Measurements from ENCODE around the gene CENPN. TPM values are rescaled to one million over a fixed set of nuclear protein-coding genes. Genes with fewer than 3 reads are reported as not detected.

Gene CENPN
- total and polyA plus RNA-seq, 2 of the 13 experiments (the other 11 are each of a cell fraction or from before 2014, with no cell fraction given), result 29.7 to 129 TPM

DNA sequence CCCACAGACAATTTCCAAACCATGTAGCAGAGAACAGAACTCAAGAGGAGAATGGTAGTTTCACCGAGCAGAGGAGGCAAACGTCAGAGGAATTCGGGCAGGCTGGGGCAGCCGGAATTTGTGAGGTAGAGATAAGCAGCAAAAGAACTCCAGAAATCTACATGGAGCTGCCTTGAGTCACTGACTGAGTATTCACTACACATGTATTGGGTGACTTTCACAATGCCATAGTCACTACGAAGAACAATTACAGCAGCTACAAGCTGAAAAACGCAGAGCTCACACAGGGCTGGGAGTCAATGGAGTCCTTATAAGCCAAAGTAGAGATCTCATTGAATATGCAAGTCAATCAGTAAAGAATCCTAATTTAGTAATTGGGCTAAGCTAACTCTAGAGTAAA lies 13.7 kb upstream of the CENPN start (continued):
- TF ChIP-seq ISL2 (CRISPR knock-in tag; IDR thresholded peaks at IDR 0.05), result no peak
- TF ChIP-seq ZNF253 (CRISPR knock-in tag; IDR thresholded peaks at IDR 0.05; ENCODE audit: borderline replicate concordance), result no peak
- TF ChIP-seq, protein P1, sequence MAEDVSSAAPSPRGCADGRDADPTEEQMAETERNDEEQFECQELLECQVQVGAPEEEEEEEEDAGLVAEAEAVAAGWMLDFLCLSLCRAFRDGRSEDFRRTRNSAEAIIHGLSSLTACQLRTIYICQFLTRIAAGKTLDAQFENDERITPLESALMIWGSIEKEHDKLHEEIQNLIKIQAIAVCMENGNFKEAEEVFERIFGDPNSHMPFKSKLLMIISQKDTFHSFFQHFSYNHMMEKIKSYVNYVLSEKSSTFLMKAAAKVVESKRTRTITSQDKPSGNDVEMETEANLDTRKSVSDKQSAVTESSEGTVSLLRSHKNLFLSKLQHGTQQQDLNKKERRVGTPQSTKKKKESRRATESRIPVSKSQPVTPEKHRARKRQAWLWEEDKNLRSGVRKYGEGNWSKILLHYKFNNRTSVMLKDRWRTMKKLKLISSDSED (CRISPR knock-in tag; IDR thresholded peaks at IDR 0.05), result no peak
- TF ChIP-seq KMT2A (CRISPR knock-in tag; IDR thresholded peaks at IDR 0.05), result 0 out of 2 replicates have a peak, but pooled peaks have one; percentile 49
- peak; percentile 7; the same call in 1 of the 2 replicates for TF ChIP-seq NCOA2 (CRISPR knock-in tag; IDR thresholded peaks at IDR 0.05)
- peak; percentile 26; the same call in 1 of the 2 replicates for TF ChIP-seq BCL6 (CRISPR knock-in tag; IDR thresholded peaks at IDR 0.05)
- no peak for TF ChIP-seq HDAC6 (IDR thresholded peaks at IDR 0.05; ENCODE audit: low read depth, low read length)
- TF ChIP-seq, protein P2, sequence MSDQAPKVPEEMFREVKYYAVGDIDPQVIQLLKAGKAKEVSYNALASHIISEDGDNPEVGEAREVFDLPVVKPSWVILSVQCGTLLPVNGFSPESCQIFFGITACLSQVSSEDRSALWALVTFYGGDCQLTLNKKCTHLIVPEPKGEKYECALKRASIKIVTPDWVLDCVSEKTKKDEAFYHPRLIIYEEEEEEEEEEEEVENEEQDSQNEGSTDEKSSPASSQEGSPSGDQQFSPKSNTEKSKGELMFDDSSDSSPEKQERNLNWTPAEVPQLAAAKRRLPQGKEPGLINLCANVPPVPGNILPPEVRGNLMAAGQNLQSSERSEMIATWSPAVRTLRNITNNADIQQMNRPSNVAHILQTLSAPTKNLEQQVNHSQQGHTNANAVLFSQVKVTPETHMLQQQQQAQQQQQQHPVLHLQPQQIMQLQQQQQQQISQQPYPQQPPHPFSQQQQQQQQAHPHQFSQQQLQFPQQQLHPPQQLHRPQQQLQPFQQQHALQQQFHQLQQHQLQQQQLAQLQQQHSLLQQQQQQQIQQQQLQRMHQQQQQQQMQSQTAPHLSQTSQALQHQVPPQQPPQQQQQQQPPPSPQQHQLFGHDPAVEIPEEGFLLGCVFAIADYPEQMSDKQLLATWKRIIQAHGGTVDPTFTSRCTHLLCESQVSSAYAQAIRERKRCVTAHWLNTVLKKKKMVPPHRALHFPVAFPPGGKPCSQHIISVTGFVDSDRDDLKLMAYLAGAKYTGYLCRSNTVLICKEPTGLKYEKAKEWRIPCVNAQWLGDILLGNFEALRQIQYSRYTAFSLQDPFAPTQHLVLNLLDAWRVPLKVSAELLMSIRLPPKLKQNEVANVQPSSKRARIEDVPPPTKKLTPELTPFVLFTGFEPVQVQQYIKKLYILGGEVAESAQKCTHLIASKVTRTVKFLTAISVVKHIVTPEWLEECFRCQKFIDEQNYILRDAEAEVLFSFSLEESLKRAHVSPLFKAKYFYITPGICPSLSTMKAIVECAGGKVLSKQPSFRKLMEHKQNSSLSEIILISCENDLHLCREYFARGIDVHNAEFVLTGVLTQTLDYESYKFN (CRISPR knock-in tag; conservative IDR thresholded peaks at IDR 0.05), result 0 out of 2 replicates have a peak, but pooled peaks have one; percentile 7
- TF ChIP-seq ZNF24 (IDR thresholded peaks at IDR 0.05), result no peak
- TF ChIP-seq PAWR (CRISPR knock-in tag; IDR thresholded peaks at IDR 0.05; ENCODE audit: borderline replicate concordance), result no peak
- TF ChIP-seq SOX13 (IDR thresholded peaks at IDR 0.05), result no peak
- peak in 1 of 2 experiments; percentile 57; a peak in 1 of 4 replicates for TF ChIP-seq SOX13 (CRISPR knock-in tag; conservative IDR thresholded peaks at IDR 0.05 in 1 of 2, IDR thresholded peaks at IDR 0.05 in 1 of 2)
- no peak for TF ChIP-seq CERS6 (CRISPR knock-in tag; IDR thresholded peaks at IDR 0.05)
- TF ChIP-seq ZMAT3 (CRISPR knock-in tag; conservative IDR thresholded peaks at IDR 0.05), result no peak
- TF ChIP-seq ZNF235 (CRISPR knock-in tag; IDR thresholded peaks at IDR 0.05; ENCODE audit: borderline replicate concordance), result no peak
- TF ChIP-seq ZFP37 (CRISPR knock-in tag; IDR thresholded peaks at IDR 0.05; ENCODE audit: borderline replicate concordance), result no peak
- TF ChIP-seq ZNF138 (CRISPR knock-in tag; IDR thresholded peaks at IDR 0.05; ENCODE audit: low read depth), result no peak

Data from HepG2 (cell line).